Raji (cell line): ENCODE results near the gene CNTNAP2.

Experiments used
- POLR2A ChIP-seq: IDR thresholded peaks from 2 replicates; pipeline ENCODE4 v1.6.1; 2011; ENCODE audit warnings: low read depth, low read length, control low read depth; ENCODE audit not compliant: insufficient read depth

The CNTNAP2 gene

GRCh38 chr7:147509035-147509501, 1392.5 kb downstream of the CNTNAP2 start:
- no peak for TF ChIP-seq POLR2A

- TF ChIP-seq POLR2A, result no peak
These were observed 1393.1 kb downstream of the CNTNAP2 start for GRCh38 chr7:147509541-147510200.

- TF ChIP-seq POLR2A, result no peak
These were observed 1393.6 kb downstream of the CNTNAP2 start for GRCh38 chr7:147510201-147510542.

GRCh38 chr7:147510923-147511322, 1394.3 kb downstream of the CNTNAP2 start:
- TF ChIP-seq POLR2A, result no peak

- no peak for TF ChIP-seq POLR2A
These were observed 1396.8 kb downstream of the CNTNAP2 start for GRCh38 chr7:147513451-147513850.

- TF ChIP-seq POLR2A, result no peak
These were observed 1399.8 kb downstream of the CNTNAP2 start for GRCh38 chr7:147516391-147516790.

- TF ChIP-seq POLR2A, result no peak
These were observed 1402.5 kb downstream of the CNTNAP2 start for GRCh38 chr7:147519062-147519461.

- TF ChIP-seq POLR2A, result no peak
These were observed 1406.5 kb downstream of the CNTNAP2 start for GRCh38 chr7:147523056-147523455.

GRCh38 chr7:147524726-147525250, 1408.2 kb downstream of the CNTNAP2 start:
- TF ChIP-seq POLR2A, result no peak

GRCh38 chr7:147525325-147525724, 1408.7 kb downstream of the CNTNAP2 start:
- TF ChIP-seq POLR2A, result no peak

- no peak for TF ChIP-seq POLR2A
These were observed 1419.1 kb downstream of the CNTNAP2 start for GRCh38 chr7:147535701-147536111.

GRCh38 chr7:147539685-147540084, 1423.1 kb downstream of the CNTNAP2 start:
- TF ChIP-seq POLR2A, result no peak

GRCh38 chr7:147540743-147541142, 1424.1 kb downstream of the CNTNAP2 start:
- no peak for TF ChIP-seq POLR2A

GRCh38 chr7:147541261-147541660, 1424.7 kb downstream of the CNTNAP2 start:
- TF ChIP-seq POLR2A, result no peak

- TF ChIP-seq POLR2A, result no peak
These were observed 1430.8 kb downstream of the CNTNAP2 start for GRCh38 chr7:147547252-147547897.

GRCh38 chr7:147556317-147556716, 1439.7 kb downstream of the CNTNAP2 start:
- no peak for TF ChIP-seq POLR2A

- TF ChIP-seq POLR2A, result no peak
These were observed 1447.1 kb downstream of the CNTNAP2 start for GRCh38 chr7:147563669-147564068.

- TF ChIP-seq POLR2A, result no peak
These were observed 1448.3 kb downstream of the CNTNAP2 start for GRCh38 chr7:147564786-147565476.
